22Rv1 (cell line): Measurements from ENCODE around the gene PNRC1.

ENCODE experiments used
- CTCF ChIP-seq: fragments of 450-650 bp; IDR thresholded peaks from 2 replicates; pipeline ENCODE4 v1.5.1; 2017; ENCODE audit warnings: mild to moderate bottlenecking
- ZFX ChIP-seq: fragments of 450-650 bp; IDR thresholded peaks from 2 replicates; pipeline ENCODE4 v1.6.1; 2017; ENCODE audit warnings: antibody characterized with exemption, borderline replicate concordance

DNA sequence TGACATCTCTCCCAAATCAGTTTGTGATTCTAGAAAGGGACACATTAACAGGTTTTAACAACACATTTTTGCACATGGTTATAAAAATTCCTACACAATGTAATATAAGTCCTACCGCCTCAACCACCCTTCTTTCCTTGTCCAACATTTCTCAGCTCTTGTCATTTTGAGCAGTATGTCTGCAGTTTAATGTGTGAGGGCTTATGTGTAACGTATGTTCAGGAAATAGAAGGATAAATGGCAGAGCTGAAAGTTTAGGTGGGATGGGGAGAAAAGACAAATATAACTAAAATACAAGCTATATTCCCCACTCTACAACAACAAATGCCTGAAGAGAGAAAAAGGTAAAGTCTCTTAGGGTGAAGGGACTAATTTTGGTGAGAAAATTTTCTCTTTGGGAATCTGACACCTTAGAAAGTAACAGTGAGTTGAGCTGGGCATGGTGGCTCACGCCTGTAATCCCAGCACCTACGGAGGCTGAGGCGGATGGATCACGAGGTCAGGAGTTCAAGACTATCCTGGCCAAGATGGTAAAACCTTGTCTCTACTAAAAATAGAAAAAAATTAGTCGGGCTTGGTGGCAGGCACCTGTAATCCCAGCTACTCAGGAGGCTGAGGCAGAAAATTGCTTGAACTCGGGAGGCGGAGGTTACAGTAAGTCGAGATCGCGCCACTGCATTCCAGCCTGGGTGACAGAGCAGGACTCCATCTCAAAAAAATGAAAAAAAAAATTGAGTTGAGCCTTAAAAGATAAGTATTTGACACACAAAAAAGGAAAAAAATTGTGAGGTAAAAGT, 5.1 kb downstream of the PNRC1 start:
- no peak for TF ChIP-seq CTCF
- TF ChIP-seq ZFX: no peak
